Activated T-cell treated with anti-CD3 and anti-CD28 coated beads for 24 hours (primary cell): Measurements from ENCODE around the gene RSAD2.
A peak's percentile ranks its signal among the peaks of the same experiment; 100 is the strongest.
"Not testable (repeated sequence)": the region's sequence is repeated elsewhere in the genome, so short reads cannot be mapped to it uniquely, and the experiment has no call there.

Experiments
- DNase-seq: peaks from one replicate; pipeline ENCODE4 v3.0.0-alpha.2; 2020; ENCODE audit warnings: low read depth

RSAD2 gene, protein sequence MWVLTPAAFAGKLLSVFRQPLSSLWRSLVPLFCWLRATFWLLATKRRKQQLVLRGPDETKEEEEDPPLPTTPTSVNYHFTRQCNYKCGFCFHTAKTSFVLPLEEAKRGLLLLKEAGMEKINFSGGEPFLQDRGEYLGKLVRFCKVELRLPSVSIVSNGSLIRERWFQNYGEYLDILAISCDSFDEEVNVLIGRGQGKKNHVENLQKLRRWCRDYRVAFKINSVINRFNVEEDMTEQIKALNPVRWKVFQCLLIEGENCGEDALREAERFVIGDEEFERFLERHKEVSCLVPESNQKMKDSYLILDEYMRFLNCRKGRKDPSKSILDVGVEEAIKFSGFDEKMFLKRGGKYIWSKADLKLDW

DNA sequence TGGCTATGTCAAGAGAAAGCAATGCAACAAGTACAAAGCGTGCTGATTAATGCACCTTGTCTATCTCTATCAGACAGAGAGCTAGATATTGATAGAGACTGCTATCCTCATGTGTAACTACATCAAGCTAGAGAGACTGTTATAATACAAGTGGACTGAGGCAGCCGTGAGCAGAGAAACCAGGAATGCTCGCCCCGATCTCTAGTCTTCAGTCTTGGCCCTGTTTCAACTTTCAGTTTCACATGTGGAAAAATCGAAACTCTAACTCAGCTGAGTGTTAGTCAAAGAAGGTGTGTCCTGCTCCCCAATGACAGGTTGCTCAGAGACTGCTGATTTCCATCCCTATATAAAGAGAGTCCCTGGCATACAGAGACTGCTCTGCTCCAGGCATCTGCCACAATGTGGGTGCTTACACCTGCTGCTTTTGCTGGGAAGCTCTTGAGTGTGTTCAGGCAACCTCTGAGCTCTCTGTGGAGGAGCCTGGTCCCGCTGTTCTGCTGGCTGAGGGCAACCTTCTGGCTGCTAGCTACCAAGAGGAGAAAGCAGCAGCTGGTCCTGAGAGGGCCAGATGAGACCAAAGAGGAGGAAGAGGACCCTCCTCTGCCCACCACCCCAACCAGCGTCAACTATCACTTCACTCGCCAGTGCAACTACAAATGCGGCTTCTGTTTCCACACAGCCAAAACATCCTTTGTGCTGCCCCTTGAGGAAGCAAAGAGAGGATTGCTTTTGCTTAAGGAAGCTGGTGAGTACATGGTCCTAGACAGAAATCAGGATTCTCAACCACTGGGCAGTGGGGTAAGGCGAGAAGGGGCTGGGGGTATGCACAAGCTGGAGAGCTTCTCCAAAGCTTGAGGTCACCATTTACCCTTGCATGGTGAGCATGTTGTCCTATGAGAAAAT lies at the start of gene RSAD2:
Gene RSAD2, plus strand, starts transcription at position 376 of the 903 bp plus-strand sequence. Its CDS starts 24 bp downstream, at position 400.
- DNase-seq: peak; percentile 22

DNA sequence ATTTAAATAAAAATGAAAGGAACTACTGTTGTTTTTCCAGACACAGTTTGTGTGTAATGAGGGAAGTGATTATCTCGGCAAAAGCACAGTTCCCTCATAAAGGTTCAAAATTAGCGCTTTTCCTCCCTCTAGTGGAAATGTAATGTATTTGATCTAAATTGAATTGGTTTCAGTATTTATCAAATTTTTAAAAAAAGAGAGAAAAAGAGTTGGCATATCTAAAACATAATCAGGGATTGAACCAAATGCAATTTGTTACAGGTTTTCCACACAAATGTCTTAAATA lies 49.3 kb upstream of the RSAD2 start:
- DNase-seq: no peak

DNA sequence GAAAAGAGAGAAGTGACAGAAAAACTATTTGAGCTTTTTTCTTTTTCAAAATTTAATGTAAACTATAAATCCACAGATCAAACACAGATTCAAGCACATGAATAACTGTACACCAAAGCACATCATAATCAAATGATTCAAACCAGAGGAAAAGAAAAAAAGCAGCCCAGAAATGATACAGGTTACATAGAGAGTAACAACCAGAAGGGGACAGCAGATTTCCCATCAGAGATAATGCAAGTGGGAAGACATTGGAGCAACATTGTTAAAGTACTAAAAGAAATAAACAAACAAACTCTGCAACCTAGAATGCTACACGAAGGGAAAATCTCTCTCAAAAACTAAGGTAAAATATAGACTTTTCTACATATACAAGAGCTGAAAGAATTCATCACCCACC lies 46.3 kb upstream of the RSAD2 start:
- no peak for DNase-seq

DNA sequence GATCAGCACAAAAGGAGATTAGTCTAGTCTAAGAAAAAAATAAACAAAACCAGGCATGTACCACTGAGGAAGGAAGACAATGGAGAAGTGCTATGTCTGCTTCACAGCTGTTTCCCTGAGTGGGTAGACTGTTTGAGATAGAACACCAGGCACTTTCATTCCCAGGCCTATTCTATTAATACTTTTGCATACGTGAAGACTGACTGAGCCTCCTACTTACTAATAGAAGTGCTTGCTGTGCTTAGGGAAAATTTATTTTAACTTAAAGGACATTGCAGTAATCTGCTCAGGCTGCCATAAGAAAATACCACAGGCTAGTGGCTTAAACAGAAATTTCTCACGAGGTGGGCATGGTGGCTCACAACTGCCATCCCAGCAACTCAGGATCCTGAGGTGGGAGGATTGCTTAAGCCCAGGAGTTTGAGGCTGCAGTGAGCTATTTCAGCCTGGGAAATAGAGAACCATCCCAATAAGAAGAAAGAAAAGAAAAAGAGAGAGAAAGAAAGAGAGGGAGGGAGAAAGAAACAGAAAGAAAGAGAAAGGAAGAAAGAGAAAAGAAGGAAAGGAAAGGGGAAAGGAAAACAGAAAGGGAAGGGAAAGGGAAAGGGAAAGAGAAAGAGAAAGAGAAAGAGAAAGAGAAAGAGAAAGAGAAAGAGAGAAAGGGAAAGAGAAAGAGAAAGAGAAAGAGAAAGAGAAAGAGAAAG lies 44.8 kb upstream of the RSAD2 start:
- DNase-seq: no peak

DNA sequence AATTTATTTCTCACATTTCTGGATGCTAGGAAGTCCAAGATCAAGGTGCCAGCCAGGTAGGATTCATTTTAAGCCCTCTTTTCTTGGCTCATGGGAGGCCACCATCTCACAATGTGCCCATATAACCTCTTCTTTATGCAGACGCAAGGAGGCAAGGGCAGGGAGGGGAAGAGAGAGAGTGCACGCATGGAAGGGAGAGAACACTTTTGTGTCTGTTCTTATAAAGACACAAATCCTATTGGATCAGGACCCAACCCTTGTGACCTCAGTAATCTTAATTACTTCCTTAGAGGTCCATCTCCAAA lies 44.3 kb upstream of the RSAD2 start:
- no peak for DNase-seq

DNA sequence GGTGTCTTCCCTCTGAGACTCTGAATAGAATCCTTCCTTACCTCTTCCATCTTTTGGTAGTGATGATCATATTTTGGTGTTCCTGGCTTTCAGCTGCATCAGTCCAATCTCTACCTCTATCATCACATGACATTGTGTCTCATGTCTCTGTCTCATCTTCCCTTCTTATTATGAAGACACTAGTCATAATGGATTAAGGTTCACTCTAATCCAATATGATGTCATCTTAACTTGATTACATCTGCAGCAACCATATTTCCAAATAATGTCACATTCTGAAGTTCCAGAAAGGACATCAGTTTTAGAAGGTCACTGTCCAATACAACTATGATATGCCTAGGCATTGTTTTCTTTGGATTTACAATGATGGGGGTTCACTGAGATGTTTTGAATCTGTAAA lies 43.4 kb upstream of the RSAD2 start:
- no peak for DNase-seq

DNA sequence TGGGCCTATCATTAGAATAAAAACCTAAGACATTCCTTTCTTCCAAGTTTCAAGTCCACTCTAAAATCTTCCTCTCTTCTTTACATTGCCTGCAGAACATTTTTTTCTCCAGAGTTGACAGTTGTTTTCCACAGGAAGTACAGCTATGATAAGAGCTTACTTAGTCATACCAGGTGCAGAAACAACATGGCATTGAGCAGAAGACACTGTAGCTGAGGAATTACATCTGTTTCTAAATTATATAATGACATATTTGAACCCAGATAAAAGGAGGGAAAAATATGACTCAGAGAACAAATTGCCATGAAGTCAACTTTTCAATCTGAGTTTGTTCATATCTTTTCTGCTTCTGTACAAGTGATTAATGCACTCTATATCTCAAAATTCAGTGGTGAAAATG lies 42.1 kb upstream of the RSAD2 start:
- no peak for DNase-seq

DNA sequence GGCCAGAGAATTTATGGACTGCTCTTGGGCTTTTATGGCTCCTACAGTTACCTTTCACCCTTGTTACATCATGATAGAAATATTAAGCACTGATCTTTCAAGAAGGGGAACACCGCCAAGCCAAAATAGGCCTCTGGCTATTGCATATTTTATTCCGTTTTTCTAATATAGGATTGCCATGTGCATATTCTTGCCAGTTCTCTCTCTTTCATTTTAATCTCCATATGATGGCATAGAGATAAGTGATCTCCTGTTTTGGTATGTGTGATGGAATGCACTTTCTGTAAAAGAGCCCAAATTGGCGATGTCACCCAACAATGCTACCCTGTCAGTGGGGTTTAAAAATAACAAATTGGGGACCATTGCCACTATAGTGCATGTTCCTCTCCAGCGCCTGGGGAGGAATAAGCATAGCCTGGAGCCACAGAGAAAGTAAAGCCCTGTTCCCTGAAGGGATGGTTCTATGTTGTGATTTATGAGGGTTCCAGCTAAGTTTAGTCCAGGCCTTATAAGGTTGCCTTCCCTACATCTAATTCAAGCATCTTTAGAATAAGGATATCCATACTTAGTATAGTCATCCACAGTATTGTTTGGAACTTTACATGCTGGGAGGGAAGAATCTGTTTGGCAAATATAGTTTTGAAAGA lies 38.8 kb upstream of the RSAD2 start:
- no peak for DNase-seq

DNA sequence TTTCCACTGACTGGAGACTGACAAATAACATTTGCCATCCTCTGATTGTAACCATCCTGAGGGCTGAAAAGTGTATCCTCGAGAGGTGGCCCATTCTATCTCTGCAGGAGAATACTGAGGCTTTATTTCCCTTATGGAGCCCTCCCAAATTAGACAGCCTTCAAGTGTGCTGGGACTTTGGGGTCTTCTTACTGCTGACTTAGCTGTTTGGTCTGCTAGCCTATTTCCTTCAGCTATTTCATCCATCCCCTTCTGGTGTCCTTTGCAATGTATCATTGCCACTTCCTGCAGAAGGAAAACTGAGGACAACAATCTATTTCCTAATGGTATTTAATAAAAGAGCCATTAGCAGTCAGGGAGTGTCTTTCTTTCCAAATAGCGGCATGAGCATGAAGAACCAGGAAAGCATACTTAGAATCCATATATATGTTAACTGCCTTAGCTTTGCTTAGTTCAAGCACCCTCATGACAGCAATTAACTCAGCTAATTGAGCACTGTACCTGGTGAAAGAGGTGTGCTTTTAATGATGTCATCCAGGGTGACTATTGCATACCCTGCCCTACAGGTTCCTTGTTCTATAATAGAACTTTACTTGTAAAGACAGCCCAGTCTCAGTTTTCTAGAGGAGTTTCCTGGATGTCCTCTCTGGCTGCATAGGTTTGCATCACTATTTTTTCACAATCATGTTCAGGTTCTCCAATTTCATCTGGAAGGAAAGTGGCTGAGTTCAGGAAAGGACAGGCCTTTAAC lies 35.9 kb upstream of the RSAD2 start:
- DNase-seq: no peak

DNA sequence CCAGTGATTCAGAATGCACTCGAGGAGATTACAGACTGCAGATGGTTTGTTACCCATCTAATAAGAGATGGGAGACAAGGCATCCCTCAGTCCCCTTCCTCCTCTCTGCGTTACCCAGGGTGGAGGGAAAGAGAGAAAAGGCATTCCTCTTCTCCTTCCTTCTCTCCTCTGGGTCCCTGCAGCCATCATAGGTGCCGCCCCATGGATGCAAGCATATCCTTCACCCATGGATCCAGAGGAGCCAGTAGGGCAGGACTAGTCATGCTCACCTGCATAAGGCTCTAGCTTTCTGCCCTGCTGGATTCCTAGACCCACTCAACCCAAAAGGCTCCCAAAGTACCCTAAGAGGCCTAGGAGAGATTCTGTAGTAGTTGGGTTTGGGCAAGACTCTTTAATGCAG lies 32.3 kb upstream of the RSAD2 start:
- DNase-seq: no peak

DNA sequence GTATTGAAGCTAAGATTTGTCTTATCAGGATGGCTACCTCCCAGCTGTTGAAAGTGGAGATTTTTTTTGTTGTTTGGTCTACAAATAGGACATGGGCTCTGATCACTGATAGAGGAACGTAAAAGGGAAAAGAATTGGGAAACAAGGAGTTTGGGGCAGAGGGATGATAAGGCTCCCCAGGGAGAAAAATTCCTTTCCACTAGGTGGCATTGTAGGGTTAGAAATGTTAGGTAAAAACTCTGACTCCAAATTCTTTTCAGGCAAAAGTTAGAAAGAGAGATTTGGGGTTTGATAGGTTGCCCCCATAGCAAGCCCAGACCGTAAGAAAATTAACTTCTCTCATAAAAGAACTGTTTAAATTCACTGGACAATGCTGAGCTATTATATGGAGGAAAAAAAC lies 31.7 kb upstream of the RSAD2 start:
- DNase-seq: no peak

DNA sequence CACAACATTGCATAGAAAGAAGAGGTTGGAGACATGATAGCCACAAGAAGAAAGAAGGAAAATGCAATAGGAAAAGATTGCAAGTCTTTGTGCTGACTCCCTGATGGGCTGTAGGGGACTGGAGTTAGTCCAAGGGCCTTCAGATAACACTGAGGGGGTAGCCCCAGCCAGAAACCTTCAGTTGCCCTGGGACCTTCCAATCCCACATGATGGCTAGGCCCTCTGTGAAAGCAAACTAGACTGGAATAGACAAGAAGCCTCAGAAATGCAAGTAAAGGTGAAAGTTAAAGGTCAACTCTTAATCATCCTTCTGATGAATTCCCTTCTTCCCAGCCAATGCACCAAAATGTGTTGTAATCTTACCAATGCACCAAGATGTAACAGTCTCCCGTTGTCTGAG lies 31.0 kb upstream of the RSAD2 start:
- DNase-seq: no peak

DNA sequence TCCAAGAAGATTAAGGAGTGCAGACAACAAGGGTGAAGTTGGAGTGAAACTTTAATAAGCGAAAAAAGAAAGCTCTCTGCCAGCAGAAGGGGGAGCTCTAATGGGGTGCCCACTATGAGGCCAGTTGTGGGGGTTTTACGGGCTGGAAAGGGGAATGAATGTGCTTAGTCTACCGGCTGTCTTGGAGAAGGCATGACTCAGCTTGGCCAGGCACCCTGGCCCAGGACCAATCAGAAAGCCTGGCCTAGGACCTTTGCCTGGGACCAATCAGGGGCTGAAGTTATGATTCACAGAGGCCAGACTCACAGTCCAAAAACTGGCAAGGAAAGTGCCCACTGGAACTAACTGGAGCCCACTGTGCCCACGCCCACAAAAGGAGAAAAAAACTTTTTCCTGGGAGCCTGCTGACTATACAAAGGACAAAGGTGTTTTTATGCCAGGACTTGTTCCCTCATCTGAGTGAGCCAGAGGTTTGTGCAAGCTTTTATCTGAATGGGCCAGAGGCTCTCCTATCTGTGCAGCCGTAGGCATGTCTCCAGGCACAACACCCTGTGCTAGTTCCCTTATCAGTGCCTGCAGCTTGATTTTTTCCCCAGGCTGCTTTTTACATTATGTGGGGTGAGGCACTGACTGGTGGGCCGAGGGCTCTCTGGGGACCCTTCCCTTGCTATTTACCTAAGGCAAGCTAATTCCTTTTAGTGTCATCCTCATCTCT lies 30.5 kb upstream of the RSAD2 start:
- no peak for DNase-seq

DNA sequence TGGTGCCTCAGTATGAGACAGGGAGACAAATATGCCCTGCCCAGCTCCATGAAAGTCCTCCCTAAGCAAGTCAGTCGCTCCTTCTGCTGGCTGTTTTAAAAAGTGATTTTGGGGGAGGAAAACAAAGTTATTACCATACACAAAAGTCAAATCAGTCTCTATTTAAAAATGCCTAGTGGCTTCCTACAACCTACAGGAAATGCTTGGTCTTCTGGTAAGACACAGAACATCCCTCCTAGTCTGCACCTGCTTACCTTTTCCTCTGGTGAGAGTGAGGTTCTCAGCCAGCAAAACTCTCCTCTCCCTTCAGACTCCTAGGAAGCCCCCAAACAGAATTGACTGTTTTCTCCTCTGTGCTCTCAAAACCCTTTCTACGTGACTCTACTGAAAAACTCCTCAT lies 25.4 kb upstream of the RSAD2 start:
- no peak for DNase-seq

DNA sequence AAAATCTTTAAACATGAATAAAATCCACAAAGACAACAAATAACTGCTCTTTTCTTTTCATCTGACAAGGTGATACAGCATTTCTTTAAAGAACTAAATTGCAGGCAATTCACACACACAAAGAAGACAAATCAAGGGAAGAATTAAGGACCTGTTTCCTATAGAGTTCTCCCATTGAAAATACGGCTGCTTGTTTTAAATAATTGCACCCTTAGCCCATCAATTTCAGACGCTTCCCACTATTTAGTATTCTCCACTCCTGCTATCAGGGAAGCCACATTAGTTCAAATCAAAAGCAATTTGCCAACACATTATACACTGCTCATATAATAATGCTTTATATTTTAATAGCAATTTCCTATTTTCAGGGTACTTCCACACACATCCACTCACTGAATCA lies 23.2 kb upstream of the RSAD2 start:
- no peak for DNase-seq

DNA sequence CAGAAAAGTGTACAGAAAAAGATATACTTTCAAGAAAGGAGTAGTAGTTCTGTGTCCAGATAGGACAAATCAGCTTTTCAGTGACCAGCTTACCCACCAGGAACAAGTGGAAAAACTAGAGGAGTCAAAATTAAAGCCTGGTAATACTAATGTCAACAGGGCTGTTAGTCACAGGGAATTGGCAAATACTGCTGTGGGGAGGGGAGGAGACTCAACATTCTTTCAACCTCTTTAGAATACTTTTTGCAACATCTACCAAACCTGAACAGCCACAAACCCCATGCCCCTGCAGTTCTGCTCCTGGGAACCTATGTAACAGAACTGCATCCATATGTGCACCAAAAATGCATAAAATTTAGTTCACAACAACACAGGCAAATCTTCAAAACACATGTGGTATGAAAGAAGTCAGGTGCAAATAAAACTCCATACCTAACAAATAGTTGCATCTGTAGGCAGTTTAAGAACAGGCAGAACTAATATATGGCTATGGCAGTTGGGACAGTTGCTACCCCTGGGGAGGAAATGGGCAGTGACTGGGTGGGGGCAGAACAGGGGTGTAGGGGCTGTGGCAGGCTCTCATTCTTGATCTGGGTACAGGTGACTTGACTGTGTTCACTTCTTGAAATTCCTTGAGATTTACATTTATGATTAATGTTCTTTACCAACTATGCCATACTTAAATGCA lies 21.6 kb upstream of the RSAD2 start:
- DNase-seq: no peak

DNA sequence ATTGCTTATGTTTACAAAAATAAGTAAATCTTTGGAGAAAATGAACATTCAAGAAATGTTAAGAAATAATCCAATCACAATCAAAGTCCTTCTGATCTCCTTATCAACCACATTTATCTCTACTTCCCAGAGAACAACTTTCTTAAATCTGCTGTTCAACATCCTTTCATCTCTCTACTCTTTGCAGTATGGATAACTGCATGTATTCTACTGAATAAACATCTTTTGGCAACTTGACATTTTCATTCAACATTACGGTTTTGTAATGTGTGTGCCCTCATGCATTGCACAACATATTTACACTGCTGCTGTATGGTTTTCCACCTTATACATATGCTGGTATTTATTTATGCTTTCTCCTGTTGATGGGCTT lies 21.0 kb upstream of the RSAD2 start:
- no peak for DNase-seq

DNA sequence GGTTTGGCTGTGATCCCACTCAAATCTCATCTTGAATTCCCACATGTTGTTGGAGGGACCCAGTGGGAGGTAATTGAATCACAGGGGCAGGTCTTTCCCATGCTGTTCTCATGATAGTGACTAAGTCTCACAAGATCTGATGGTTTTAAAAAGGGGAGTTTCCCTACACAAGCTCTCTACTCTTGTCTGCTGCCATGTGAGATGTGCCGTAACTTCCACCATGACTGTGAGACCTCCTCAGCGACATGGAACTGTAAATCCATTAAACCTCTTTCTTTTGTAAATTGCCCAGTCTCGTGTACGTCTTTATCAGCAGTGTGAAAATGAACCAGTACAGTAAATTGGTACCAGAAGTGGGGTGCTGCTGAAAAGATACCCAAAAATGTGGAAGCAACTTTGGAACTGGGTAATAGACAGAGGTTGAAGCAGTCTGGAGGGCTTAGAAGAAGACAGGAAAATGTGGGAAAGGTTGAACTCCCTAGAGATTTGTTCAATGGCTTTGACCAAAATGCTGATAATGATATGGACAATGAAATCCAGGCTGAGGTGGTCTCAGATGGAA lies 19.0 kb upstream of the RSAD2 start:
- not testable (repeated sequence) for DNase-seq

DNA sequence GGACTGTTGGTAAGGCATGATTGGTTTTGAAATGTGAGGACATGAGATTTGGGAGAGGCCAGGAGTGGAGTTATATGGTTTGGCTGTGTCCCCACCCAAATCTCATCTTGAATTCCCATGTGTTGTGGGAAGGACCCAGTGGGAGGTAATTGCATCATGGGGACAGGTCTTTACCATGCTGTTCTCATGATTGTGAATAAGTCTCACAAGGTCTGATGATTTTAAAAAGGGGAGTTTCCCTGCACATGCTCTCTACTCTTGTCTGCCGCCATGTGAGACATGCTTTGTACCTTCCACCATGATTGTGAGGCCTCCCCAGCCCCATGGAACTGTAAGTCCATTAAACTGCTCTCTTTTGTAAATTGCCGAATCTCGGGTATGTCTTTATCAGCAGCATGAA lies 17.3 kb upstream of the RSAD2 start:
- no peak for DNase-seq

DNA sequence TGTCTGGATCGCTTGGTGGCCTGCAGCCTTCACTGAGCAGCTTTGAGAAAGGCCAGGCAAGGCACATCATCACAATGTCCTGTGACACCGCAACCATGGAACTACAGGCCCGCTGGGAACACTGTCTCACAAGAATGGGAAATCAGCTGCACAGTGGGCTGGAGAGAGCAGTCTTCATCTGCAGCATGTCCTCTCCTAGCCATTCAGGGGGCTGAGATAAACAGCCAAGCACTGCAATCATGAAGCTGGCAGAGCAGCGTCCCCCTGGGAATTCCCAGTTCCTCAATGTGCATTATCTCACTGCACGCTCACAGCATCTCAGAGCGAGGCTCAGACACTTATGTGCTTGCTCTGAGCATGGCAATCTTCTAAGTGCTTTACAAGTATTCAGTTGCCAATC lies 13.8 kb upstream of the RSAD2 start:
- no peak for DNase-seq
